Endothelial cell of umbilical vein (primary cell): Measurements from ENCODE around the gene NR1I3. TPM values are rescaled to one million over a fixed set of nuclear protein-coding genes. Genes with fewer than 3 reads are reported as not detected.

Experiments
- BruUV-seq: library from RNA; stranded (reverse); fragments of 400-500 nt; replicated peaks from 2 replicates; lab custom pipeline; 2021; lab: Mats Ljungman, UMichigan
- CTCF ChIA-PET: fragments of 300-600, 350-600 bp; sonication (Branson Sonifier 250); formaldehyde crosslinking; loops from one replicate; lab custom pipeline; 2021; ENCODE audit warnings: antibody characterized with exemption, inconsistent platforms; lab: Charles Lee
- POLR2A ChIA-PET: fragments of 300-600, 350-600 bp; sonication (Branson Sonifier 250); formaldehyde crosslinking; loops from one replicate; lab custom pipeline; 2021; ENCODE audit warnings: antibody characterized with exemption, inconsistent platforms; lab: Charles Lee
- DNase-seq: peaks from one replicate; pipeline ENCODE4 v3.0.0-alpha.2; 2011; ENCODE audit warnings: low read depth, low spot score
- FAIRE-seq: peaks from 2 replicates; lab custom pipeline; 2011; peaks lifted over from hg19 to GRCh38; lab: Jason Lieb, UNC
- H2AFZ ChIP-seq: 2 replicates; pipeline ENCODE4 v1.6.0; 2012; ENCODE audit warnings: low read depth, low read length, control low read depth, inconsistent platforms
- H3K27ac ChIP-seq: 2 replicates; pipeline ENCODE4 v1.5.1; 2011; ENCODE audit warnings: low read depth, mild to moderate bottlenecking, control low read depth, low read length, moderate library complexity; ENCODE audit not compliant: insufficient read depth
- H3K27me3 ChIP-seq, 2 experiments: 2 replicates each; pipeline versions ENCODE4 v1.6.0 to v1.6.1; 2011; ENCODE audit warnings: low read length in 2 of 2, mixed read lengths in 1 of 2; ENCODE audit not compliant: control insufficient read depth in 2 of 2, insufficient read depth in 2 of 2
- H3K36me3 ChIP-seq, 2 experiments: 2 replicates in 1 of 2; 3 replicates in 1 of 2; pipeline ENCODE4 v1.5.1; 2011; ENCODE audit warnings: low read length in 2 of 2, mild to moderate bottlenecking in 1 of 2, moderate library complexity in 1 of 2; ENCODE audit not compliant: control insufficient read depth in 2 of 2, insufficient read depth in 2 of 2; ENCODE audit errors: extremely low read depth in 1 of 2
- H3K4me1 ChIP-seq: 3 replicates; pipeline ENCODE4 v1.5.1; 2011; ENCODE audit warnings: mild to moderate bottlenecking, low read length; ENCODE audit not compliant: control insufficient read depth, insufficient read depth; ENCODE audit errors: extremely low read depth
- H3K4me2 ChIP-seq: 2 replicates; pipeline ENCODE4 v1.6.1; 2011; ENCODE audit warnings: low read length, control low read depth, mixed read lengths; ENCODE audit not compliant: insufficient read depth
- H3K4me3 ChIP-seq, 3 experiments: fragments of 200-600 bp in 1 of 3; sonication (generic), shearing (Covaris generic) in 1 of 3; replicated peaks in 1 of 3; 2 replicates each; pipeline ENCODE4 v1.5.1; 2011 to 2016; ENCODE audit warnings: control low read depth in 3 of 3, low read length in 3 of 3, mild to moderate bottlenecking in 2 of 3, inconsistent platforms in 1 of 3, low read depth in 1 of 3, moderate library complexity in 1 of 3; ENCODE audit not compliant: insufficient read depth in 1 of 3
- H3K79me2 ChIP-seq: 2 replicates; pipeline ENCODE4 v1.6.0; 2012; ENCODE audit warnings: low read length, inconsistent platforms; ENCODE audit not compliant: control insufficient read depth, insufficient read depth
- H3K9ac ChIP-seq: replicated peaks from 2 replicates; pipeline ENCODE3; 2011; ENCODE audit warnings: low read length, control low read depth; ENCODE audit not compliant: insufficient read depth; ENCODE audit errors: extremely low read depth
- H3K9me1 ChIP-seq: replicated peaks from 3 replicates; pipeline ENCODE4 v1.6.0; 2011; ENCODE audit warnings: mild to moderate bottlenecking, low read length; ENCODE audit not compliant: control insufficient read depth, insufficient read depth; ENCODE audit errors: extremely low read depth
- H3K9me3 ChIP-seq: replicated peaks from 2 replicates; pipeline ENCODE4 v1.5.1; 2012; ENCODE audit warnings: low read length, inconsistent platforms; ENCODE audit not compliant: control insufficient read depth, insufficient read depth
- H4K20me1 ChIP-seq: replicated peaks from 2 replicates; pipeline ENCODE3; 2011; ENCODE audit warnings: mild to moderate bottlenecking, low read length; ENCODE audit not compliant: control insufficient read depth, insufficient read depth; ENCODE audit errors: extremely low read depth
- EZH2 ChIP-seq: IDR thresholded peaks from 2 replicates; pipeline ENCODE4 v1.6.1; 2012; ENCODE audit warnings: borderline replicate concordance, low read depth, mild to moderate bottlenecking, moderate library complexity, low read length, inconsistent platforms; ENCODE audit not compliant: severe bottlenecking
- FOS ChIP-seq: IDR thresholded peaks from 2 replicates; pipeline ENCODE4 v1.6.1; 2011; ENCODE audit warnings: mild to moderate bottlenecking, low read length, moderate library complexity, borderline replicate concordance; ENCODE audit not compliant: insufficient read depth
- GATA2 ChIP-seq: IDR thresholded peaks from 2 replicates; pipeline ENCODE4 v1.7.0; 2011; ENCODE audit warnings: low read depth, mild to moderate bottlenecking, moderate library complexity, mixed read lengths, low read length; ENCODE audit not compliant: insufficient read length, insufficient read depth
- JUN ChIP-seq: IDR thresholded peaks from 2 replicates; pipeline ENCODE4 v1.6.1; 2011; ENCODE audit warnings: borderline replicate concordance, low read depth; ENCODE audit not compliant: insufficient read length, insufficient read depth
- MAX ChIP-seq: IDR thresholded peaks from 2 replicates; pipeline ENCODE4 v1.6.1; 2011; ENCODE audit not compliant: insufficient read depth, insufficient read length
- MYC ChIP-seq: IDR thresholded peaks from one replicate; pipeline ENCODE4 v1.6.1; 2011; ENCODE audit warnings: mild to moderate bottlenecking, low read depth, low read length
- POLR2A ChIP-seq: IDR thresholded peaks from 2 replicates; pipeline ENCODE4 v1.6.1; 2012; ENCODE audit warnings: low read depth, mild to moderate bottlenecking, control low read depth, low read length
- POLR2AphosphoS5 ChIP-seq: IDR thresholded peaks from 2 replicates; pipeline ENCODE4 v1.6.1; 2012; ENCODE audit warnings: low read depth, mild to moderate bottlenecking, control low read depth, low read length, moderate library complexity; ENCODE audit not compliant: insufficient read depth
- dilution Hi-C: fragments of 300-500 bp; cut with MboI; formaldehyde crosslinking; loops from one replicate; pipeline ENCODE4 v1.15.0; 2019; ENCODE audit warnings: low sequenced_read_pairs; ENCODE audit not compliant: extremely low pct_ligation_motif_present
- intact Hi-C: fragments of 100-400 bp; cut with micrococcal nuclease; formaldehyde crosslinking; loops from one replicate; pipeline ENCODE4 v1.10.0; 2022
- polyA plus RNA-seq, 4 experiments: library from polyadenylated mRNA; depleted of rRNA in 3 of 4; stranded (reverse) in 3 of 4; unstranded in 1 of 4; fragments of >200 nt; gene quantifications; 2 replicates each; pipeline versions ENCODE4 v1.2.1 to v1.2.3, GENCODE V29; 2011 to 2012; ENCODE audit warnings: missing spikeins in 1 of 4
- total RNA-seq: library from RNA; stranded (reverse); gene quantifications from 2 replicates; pipeline ENCODE4 v1.2.3, GENCODE V29; 2021
- TF ChIP-seq, protein P1 (sequence below), 2 donors: IDR thresholded peaks; 1 replicate in 1 of 2; 2 replicates in 1 of 2; pipeline ENCODE4 v1.5.1; 2011; ENCODE audit warnings: low read length in 2 of 2, mild to moderate bottlenecking in 2 of 2, moderate library complexity in 2 of 2, control low read depth in 1 of 2, inconsistent platforms in 1 of 2, low read depth in 1 of 2; ENCODE audit not compliant: insufficient read depth in 1 of 2; ENCODE audit errors: extremely low read depth in 1 of 2

The NR1I3 gene
- total and polyA plus RNA-seq, 2 donors (not counting 3 experiments of a cell fraction or from before 2014, with no cell fraction given), result not detected

DNA sequence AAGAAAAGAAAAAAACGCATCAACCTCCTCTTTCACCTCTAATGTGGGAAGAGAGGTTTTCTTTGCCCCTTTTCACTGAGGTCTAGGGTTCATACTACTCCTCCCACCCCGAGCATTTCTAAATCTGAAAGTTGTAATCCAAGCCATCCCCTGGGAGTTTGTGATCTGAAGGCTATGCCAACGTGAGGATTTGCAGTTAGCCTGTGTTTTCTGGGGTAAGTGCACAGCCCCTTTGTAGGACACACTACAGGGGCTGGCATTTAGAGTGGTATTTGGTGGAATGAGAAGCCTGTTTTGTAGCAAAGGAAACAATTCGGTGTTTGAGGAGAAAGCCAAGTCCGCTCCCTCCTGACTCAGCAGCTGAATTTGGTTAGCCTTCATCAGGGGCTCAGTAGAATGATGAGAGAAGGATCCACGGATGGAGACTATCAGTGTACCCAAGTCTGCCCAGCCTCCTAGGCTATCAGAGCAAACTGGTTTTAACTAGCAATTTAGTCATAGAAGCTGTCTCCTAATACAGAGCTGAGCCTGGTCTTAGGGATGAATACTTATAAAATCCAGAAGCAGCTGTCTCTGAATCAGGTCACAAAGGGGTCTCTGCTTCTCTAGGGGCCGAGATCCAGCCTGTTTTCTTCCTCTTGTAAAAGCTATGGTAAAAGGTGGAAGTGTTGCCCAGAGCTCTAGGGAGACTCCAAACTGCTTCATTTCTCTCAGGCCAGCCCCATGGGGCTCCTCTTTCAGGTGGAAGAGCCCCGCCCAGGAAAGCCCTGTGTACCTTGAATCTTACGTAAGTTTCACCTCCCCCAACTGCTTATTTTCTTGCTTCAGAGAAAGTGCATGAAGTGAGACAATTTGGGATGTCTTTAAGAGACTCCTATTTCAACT, 22.6 kb upstream of the NR1I3 start:
- peaks cover 3% of the 10 kb centered on the region for H3K4me1 ChIP-seq
- no peaks in the 10 kb centered on the region for H3K9me1 ChIP-seq
- POLR2A ChIA-PET, result no interaction called here
- H3K27me3 ChIP-seq, result peaks cover 31 to 43% of the 10 kb centered on the region in 2 experiments
- TF ChIP-seq MAX, result no peak
- TF ChIP-seq POLR2A, result no peak
- TF ChIP-seq GATA2, result no peak
- TF ChIP-seq MYC, result no peak
- TF ChIP-seq, protein P1, sequence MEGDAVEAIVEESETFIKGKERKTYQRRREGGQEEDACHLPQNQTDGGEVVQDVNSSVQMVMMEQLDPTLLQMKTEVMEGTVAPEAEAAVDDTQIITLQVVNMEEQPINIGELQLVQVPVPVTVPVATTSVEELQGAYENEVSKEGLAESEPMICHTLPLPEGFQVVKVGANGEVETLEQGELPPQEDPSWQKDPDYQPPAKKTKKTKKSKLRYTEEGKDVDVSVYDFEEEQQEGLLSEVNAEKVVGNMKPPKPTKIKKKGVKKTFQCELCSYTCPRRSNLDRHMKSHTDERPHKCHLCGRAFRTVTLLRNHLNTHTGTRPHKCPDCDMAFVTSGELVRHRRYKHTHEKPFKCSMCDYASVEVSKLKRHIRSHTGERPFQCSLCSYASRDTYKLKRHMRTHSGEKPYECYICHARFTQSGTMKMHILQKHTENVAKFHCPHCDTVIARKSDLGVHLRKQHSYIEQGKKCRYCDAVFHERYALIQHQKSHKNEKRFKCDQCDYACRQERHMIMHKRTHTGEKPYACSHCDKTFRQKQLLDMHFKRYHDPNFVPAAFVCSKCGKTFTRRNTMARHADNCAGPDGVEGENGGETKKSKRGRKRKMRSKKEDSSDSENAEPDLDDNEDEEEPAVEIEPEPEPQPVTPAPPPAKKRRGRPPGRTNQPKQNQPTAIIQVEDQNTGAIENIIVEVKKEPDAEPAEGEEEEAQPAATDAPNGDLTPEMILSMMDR (IDR thresholded peaks at IDR 0.05; ENCODE audit: extremely low read depth in 1 of 2, insufficient read depth in 1 of 2, low read depth in 1 of 2, low read length in 2 of 2), result no peak
- TF ChIP-seq JUN, result no peak
- no peak for TF ChIP-seq FOS
- TF ChIP-seq EZH2, result no peak
- no peak for TF ChIP-seq POLR2AphosphoS5
- dilution Hi-C loops (no loop called here), intact Hi-C loops (no loop called here)
- H3K36me3 ChIP-seq, result no peaks in the 10 kb centered on the region
- BruUV-seq, result no TSS peak
- no peak for FAIRE-seq
- H3K4me2 ChIP-seq, result no peak overlapping the region
- CTCF ChIA-PET, result interaction anchor here (1.4 to 1.6 kb wide), 2 partner anchors 12 to 31 kb away, joined by 5 to 7 read pairs; no protein-coding TSS in a partner anchor
- no peak for DNase-seq
- H2AFZ ChIP-seq, result no peak overlapping the region
- no peak overlapping the region for H3K9ac ChIP-seq
- no peaks in the 10 kb centered on the region for H3K9me3 ChIP-seq
- H3K27ac ChIP-seq, result no peak overlapping the region
- H4K20me1 ChIP-seq, result no peaks in the 10 kb centered on the region
- H3K79me2 ChIP-seq, result no peaks in the 10 kb centered on the region
- H3K4me3 ChIP-seq, result no peak overlapping the region
